HepG2 (cell line): ENCODE results near the gene ENGASE. TPM values are rescaled to one million over a fixed set of nuclear protein-coding genes. Genes with fewer than 3 reads are reported as not detected.

Source experiments
- KDM3A ChIP-seq: IDR thresholded peaks from 2 replicates; pipeline ENCODE4 v1.6.1; 2018; ENCODE audit warnings: low read depth, missing compliant biosample characterization
- LCORL ChIP-seq, 2 experiments: fragments of 450-650 bp in 1 of 2; sonication (generic) in 1 of 2; formaldehyde crosslinking in 1 of 2; IDR thresholded peaks; 2 replicates each; pipeline versions ENCODE4 v1.5.0 to v1.6.1; 2017 to 2020; ENCODE audit warnings: antibody characterized with exemption in 1 of 2, missing genetic modification reagents in 1 of 2
- NFIB ChIP-seq: sonication (generic); formaldehyde crosslinking; IDR thresholded peaks from 2 replicates; pipeline ENCODE4 v1.9.0; 2021; ENCODE audit warnings: missing genetic modification reagents, mild to moderate bottlenecking, borderline replicate concordance
- SCMH1 ChIP-seq: sonication (generic); formaldehyde crosslinking; IDR thresholded peaks from 2 replicates; pipeline ENCODE4 v1.9.0; 2021; ENCODE audit warnings: missing genetic modification reagents, mild to moderate bottlenecking, borderline replicate concordance
- TSC22D2 ChIP-seq: sonication (generic); formaldehyde crosslinking; IDR thresholded peaks from 2 replicates; pipeline ENCODE4 v1.5.1; 2020; ENCODE audit warnings: missing genetic modification reagents, mild to moderate bottlenecking, borderline replicate concordance
- ZNF317 ChIP-seq: sonication (generic); formaldehyde crosslinking; IDR thresholded peaks from 2 replicates; pipeline ENCODE4 v1.5.0; 2020; ENCODE audit warnings: mild to moderate bottlenecking, missing genetic modification reagents
- ZNF354B ChIP-seq: sonication (generic); formaldehyde crosslinking; IDR thresholded peaks from 2 replicates; pipeline ENCODE4 v1.8.0; 2022; ENCODE audit warnings: mild to moderate bottlenecking, missing genetic modification reagents
- ZNF589 ChIP-seq: sonication (generic); formaldehyde crosslinking; conservative IDR thresholded peaks from 2 replicates; pipeline ENCODE4 v1.8.0; 2022; ENCODE audit warnings: mild to moderate bottlenecking, moderate library complexity, missing genetic modification reagents
- polyA plus RNA-seq, 8 experiments: library from polyadenylated mRNA; depleted of rRNA in 3 of 8; stranded (reverse) in 7 of 8; unstranded in 1 of 8; fragments of >200 nt; fragmentation: Illumina TruSeq in 4 of 8; extraction: Trizol in 4 of 8; gene quantifications; 2 replicates each; pipeline versions ENCODE4 v1.2.1 to v1.2.3, GENCODE V29; 2011 to 2016; ENCODE audit warnings: low read depth in 4 of 8, missing spikeins in 1 of 8, mixed read lengths in 1 of 8; ENCODE audit not compliant: insufficient read depth in 1 of 8
- total RNA-seq, 5 experiments: library from RNA; depleted of rRNA; stranded (reverse); fragments of >200 nt; fragmentation: Illumina TruSeq; extraction: Trizol; gene quantifications; 2 replicates each; pipeline ENCODE4 v1.2.3, GENCODE V29; 2016; ENCODE audit warnings: low read depth in 1 of 5
- TF ChIP-seq, protein P1 (sequence below), 2 experiments: fragments of 450-650 bp in 1 of 2; sonication (generic) in 1 of 2; formaldehyde crosslinking in 1 of 2; IDR thresholded peaks; 2 replicates each; pipeline versions ENCODE4 v1.6.1 to v1.8.0; 2016 to 2022; ENCODE audit warnings: antibody characterized with exemption in 1 of 2, mild to moderate bottlenecking in 1 of 2, missing genetic modification reagents in 1 of 2
- TF ChIP-seq, protein P2 (sequence below): sonication (generic); formaldehyde crosslinking; IDR thresholded peaks from 2 replicates; pipeline ENCODE4 v1.8.0; 2022; ENCODE audit warnings: missing genetic modification reagents, mild to moderate bottlenecking, moderate library complexity, borderline replicate concordance
- TF ChIP-seq, protein P3 (sequence below): sonication (generic); formaldehyde crosslinking; IDR thresholded peaks from 2 replicates; pipeline ENCODE4 v1.4.0; 2020; ENCODE audit warnings: mild to moderate bottlenecking, missing genetic modification reagents, borderline replicate concordance

ENGASE gene
- total and polyA plus RNA-seq, 2 of the 13 experiments (the other 11 are each of a cell fraction or from before 2014, with no cell fraction given): 10.6 to 18.1 TPM

DNA sequence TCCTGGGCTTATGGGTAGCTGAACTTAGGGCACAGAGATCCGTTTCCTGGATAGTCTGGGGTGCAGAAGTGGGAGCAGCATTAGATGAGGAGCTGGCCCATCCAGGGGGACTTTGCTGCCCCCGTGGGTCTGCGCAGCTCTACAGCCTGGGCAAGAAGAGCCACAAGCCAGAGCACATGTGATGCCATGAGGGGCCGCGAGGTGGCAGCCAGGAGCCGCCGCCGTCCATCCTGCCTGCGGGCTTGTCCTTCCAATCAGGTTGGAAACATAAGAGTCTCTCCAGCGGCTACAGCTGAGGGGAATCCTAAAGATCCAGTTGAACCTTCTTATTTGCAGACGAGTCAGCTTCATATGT is 28.8 kb upstream of the ENGASE start (continued):
- TF ChIP-seq, protein P1, sequence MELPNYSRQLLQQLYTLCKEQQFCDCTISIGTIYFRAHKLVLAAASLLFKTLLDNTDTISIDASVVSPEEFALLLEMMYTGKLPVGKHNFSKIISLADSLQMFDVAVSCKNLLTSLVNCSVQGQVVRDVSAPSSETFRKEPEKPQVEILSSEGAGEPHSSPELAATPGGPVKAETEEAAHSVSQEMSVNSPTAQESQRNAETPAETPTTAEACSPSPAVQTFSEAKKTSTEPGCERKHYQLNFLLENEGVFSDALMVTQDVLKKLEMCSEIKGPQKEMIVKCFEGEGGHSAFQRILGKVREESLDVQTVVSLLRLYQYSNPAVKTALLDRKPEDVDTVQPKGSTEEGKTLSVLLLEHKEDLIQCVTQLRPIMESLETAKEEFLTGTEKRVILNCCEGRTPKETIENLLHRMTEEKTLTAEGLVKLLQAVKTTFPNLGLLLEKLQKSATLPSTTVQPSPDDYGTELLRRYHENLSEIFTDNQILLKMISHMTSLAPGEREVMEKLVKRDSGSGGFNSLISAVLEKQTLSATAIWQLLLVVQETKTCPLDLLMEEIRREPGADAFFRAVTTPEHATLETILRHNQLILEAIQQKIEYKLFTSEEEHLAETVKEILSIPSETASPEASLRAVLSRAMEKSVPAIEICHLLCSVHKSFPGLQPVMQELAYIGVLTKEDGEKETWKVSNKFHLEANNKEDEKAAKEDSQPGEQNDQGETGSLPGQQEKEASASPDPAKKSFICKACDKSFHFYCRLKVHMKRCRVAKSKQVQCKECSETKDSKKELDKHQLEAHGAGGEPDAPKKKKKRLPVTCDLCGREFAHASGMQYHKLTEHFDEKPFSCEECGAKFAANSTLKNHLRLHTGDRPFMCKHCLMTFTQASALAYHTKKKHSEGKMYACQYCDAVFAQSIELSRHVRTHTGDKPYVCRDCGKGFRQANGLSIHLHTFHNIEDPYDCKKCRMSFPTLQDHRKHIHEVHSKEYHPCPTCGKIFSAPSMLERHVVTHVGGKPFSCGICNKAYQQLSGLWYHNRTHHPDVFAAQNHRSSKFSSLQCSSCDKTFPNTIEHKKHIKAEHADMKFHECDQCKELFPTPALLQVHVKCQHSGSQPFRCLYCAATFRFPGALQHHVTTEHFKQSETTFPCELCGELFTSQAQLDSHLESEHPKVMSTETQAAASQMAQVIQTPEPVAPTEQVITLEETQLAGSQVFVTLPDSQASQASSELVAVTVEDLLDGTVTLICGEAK (IDR thresholded peaks at IDR 0.05): no peak
- TF ChIP-seq, protein P1 (CRISPR knock-in tag; IDR thresholded peaks at IDR 0.05): no peak
- TF ChIP-seq NFIB (CRISPR knock-in tag) (no peak), ZNF589 (CRISPR knock-in tag) (no peak), KDM3A (CRISPR knock-in tag) (no peak), ZNF354B (CRISPR knock-in tag) (no peak), ZNF317 (CRISPR knock-in tag) (no peak), TSC22D2 (CRISPR knock-in tag) (peak; percentile 82; the same call in 1 of the 2 replicates), LCORL (IDR thresholded peaks at IDR 0.05) (no peak), LCORL (CRISPR knock-in tag; IDR thresholded peaks at IDR 0.05) (0 out of 2 replicates have a peak, but pooled peaks have one; percentile 25), SCMH1 (CRISPR knock-in tag) (no peak)
- TF ChIP-seq, protein P2, sequence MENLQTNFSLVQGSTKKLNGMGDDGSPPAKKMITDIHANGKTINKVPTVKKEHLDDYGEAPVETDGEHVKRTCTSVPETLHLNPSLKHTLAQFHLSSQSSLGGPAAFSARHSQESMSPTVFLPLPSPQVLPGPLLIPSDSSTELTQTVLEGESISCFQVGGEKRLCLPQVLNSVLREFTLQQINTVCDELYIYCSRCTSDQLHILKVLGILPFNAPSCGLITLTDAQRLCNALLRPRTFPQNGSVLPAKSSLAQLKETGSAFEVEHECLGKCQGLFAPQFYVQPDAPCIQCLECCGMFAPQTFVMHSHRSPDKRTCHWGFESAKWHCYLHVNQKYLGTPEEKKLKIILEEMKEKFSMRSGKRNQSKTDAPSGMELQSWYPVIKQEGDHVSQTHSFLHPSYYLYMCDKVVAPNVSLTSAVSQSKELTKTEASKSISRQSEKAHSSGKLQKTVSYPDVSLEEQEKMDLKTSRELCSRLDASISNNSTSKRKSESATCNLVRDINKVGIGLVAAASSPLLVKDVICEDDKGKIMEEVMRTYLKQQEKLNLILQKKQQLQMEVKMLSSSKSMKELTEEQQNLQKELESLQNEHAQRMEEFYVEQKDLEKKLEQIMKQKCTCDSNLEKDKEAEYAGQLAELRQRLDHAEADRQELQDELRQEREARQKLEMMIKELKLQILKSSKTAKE (CRISPR knock-in tag): no peak
- TF ChIP-seq, protein P3, sequence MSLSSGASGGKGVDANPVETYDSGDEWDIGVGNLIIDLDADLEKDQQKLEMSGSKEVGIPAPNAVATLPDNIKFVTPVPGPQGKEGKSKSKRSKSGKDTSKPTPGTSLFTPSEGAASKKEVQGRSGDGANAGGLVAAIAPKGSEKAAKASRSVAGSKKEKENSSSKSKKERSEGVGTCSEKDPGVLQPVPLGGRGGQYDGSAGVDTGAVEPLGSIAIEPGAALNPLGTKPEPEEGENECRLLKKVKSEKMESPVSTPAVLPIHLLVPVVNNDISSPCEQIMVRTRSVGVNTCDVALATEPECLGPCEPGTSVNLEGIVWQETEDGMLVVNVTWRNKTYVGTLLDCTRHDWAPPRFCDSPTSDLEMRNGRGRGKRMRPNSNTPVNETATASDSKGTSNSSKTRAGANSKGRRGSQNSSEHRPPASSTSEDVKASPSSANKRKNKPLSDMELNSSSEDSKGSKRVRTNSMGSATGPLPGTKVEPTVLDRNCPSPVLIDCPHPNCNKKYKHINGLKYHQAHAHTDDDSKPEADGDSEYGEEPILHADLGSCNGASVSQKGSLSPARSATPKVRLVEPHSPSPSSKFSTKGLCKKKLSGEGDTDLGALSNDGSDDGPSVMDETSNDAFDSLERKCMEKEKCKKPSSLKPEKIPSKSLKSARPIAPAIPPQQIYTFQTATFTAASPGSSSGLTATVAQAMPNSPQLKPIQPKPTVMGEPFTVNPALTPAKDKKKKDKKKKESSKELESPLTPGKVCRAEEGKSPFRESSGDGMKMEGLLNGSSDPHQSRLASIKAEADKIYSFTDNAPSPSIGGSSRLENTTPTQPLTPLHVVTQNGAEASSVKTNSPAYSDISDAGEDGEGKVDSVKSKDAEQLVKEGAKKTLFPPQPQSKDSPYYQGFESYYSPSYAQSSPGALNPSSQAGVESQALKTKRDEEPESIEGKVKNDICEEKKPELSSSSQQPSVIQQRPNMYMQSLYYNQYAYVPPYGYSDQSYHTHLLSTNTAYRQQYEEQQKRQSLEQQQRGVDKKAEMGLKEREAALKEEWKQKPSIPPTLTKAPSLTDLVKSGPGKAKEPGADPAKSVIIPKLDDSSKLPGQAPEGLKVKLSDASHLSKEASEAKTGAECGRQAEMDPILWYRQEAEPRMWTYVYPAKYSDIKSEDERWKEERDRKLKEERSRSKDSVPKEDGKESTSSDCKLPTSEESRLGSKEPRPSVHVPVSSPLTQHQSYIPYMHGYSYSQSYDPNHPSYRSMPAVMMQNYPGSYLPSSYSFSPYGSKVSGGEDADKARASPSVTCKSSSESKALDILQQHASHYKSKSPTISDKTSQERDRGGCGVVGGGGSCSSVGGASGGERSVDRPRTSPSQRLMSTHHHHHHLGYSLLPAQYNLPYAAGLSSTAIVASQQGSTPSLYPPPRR (CRISPR knock-in tag): 0 out of 2 replicates have a peak, but pooled peaks have one; percentile 18
